DND-41 (cell line): ENCODE measurements around the gene ASIC3.
"Not testable (repeated sequence)": the region's sequence is repeated elsewhere in the genome, so short reads cannot be mapped to it uniquely, and the experiment has no call there.

Experiments
- ATAC-seq: fragments of 200-7000 bp; cut with Tn5 transposase; 3 replicates; pipeline ENCODE4 v1.9.1; 2021; ENCODE audit warnings: low read depth; ENCODE audit not compliant: insufficient read depth
- DNase-seq: peaks from one replicate; pipeline ENCODE4 v3.0.0-alpha.2; 2020
- H2AFZ ChIP-seq: 2 replicates; pipeline ENCODE4 v1.6.0; 2012; ENCODE audit warnings: low read depth, low read length
- H3K27ac ChIP-seq: 2 replicates; pipeline ENCODE4 v1.5.1; 2012; ENCODE audit warnings: low read length, inconsistent platforms
- H3K27me3 ChIP-seq: fragments of 200-600 bp; sonication (generic); 2 replicates; pipeline ENCODE4 v1.6.0; 2012; ENCODE audit warnings: low read length, mild to moderate bottlenecking, inconsistent platforms; ENCODE audit not compliant: insufficient read depth, poor library complexity
- H3K36me3 ChIP-seq: 2 replicates; pipeline ENCODE4 v1.5.1; 2012; ENCODE audit warnings: low read length, inconsistent platforms; ENCODE audit not compliant: insufficient read depth
- H3K4me1 ChIP-seq: 2 replicates; pipeline ENCODE4 v1.5.1; 2012; ENCODE audit warnings: mild to moderate bottlenecking, low read length; ENCODE audit not compliant: insufficient read depth
- H3K4me2 ChIP-seq: 2 replicates; pipeline ENCODE4 v1.6.0; 2012; ENCODE audit warnings: mild to moderate bottlenecking, moderate library complexity, low read length, inconsistent platforms; ENCODE audit not compliant: insufficient read depth
- H3K4me3 ChIP-seq, 2 experiments: fragments of 200-600 bp in 1 of 2; shearing (Covaris generic) in 1 of 2; 2 replicates each; pipeline ENCODE4 v1.5.1; 2012 to 2016; ENCODE audit warnings: inconsistent platforms in 2 of 2, low read length in 2 of 2, mild to moderate bottlenecking in 2 of 2, low read depth in 1 of 2, moderate library complexity in 1 of 2
- H3K79me2 ChIP-seq: 2 replicates; pipeline ENCODE4 v1.6.0; 2012; ENCODE audit warnings: low read length, inconsistent platforms; ENCODE audit not compliant: insufficient read depth
- H3K9ac ChIP-seq: 2 replicates; pipeline ENCODE4 v1.6.0; 2012; ENCODE audit warnings: low read depth, mild to moderate bottlenecking, inconsistent platforms, low read length, moderate library complexity
- H3K9me3 ChIP-seq: 2 replicates; pipeline ENCODE4 v1.5.1; 2012; ENCODE audit warnings: low read length, moderate library complexity, mild to moderate bottlenecking, inconsistent platforms; ENCODE audit not compliant: insufficient read depth, severe bottlenecking
- H4K20me1 ChIP-seq: 2 replicates; pipeline ENCODE4 v1.6.0; 2012; ENCODE audit warnings: low read length; ENCODE audit not compliant: insufficient read depth
- CTCF ChIP-seq: IDR thresholded peaks from 2 replicates; pipeline ENCODE4 v1.5.1; 2012; ENCODE audit warnings: borderline replicate concordance, low read length, moderate library complexity, mild to moderate bottlenecking; ENCODE audit not compliant: poor library complexity, severe bottlenecking; ENCODE audit errors: extremely low read depth
- EZH2 ChIP-seq: IDR thresholded peaks from 3 replicates; pipeline ENCODE4 v1.6.1; 2012; ENCODE audit warnings: borderline replicate concordance, low read depth, mild to moderate bottlenecking, moderate library complexity, low read length, inconsistent platforms; ENCODE audit not compliant: severe bottlenecking

The ASIC3 gene

DNA sequence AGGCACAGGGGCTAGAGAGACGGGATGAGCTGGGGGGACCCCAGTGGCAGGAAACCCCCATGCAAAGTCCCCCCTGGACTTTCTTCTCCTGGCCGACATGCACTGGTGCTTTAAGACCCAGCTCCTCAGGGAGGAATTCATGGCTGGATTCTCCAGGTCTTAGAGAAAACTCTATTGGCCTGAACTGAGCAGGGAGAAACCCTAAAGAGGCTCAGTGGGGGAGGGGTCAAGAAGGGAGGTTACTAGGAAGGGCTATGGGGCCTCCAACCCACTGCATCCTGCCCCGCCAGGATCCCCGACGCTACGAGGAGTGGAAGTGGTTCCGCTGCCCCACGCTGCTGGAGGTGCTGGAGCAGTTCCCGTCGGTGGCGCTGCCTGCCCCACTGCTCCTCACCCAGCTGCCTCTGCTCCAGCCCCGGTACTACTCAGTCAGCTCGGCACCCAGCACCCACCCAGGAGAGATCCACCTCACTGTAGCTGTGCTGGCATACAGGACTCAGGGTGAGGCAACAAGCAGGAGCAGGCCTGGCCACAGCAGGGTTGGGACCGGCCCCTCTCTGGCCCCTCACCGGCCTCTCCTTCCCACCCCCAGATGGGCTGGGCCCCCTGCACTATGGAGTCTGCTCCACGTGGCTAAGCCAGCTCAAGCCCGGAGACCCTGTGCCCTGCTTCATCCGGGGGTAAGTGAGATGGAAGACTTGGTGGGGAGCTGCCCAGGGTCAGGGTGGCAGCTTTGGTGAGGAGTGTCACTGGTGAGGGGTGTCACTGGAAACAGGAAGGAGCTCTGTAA lies 37.8 kb upstream of the ASIC3 start:
- TF ChIP-seq EZH2 (no peak), CTCF (no peak)
- ATAC-seq = no peak
- Histone ChIP-seq H3K36me3 (no peaks in the 10 kb centered on the region), H3K4me3 (no peak overlapping the region), H3K4me2 (no peak overlapping the region), H3K9me3 (no peaks in the 10 kb centered on the region), H3K27ac (no peak overlapping the region), H3K4me1 (peaks cover 25% of the 10 kb centered on the region), H2AFZ (no peak overlapping the region), H3K9ac (no peak overlapping the region), H3K79me2 (no peaks in the 10 kb centered on the region), H4K20me1 (no peaks in the 10 kb centered on the region), H3K27me3 (no peaks in the 10 kb centered on the region)
- DNase-seq = no peak

DNA sequence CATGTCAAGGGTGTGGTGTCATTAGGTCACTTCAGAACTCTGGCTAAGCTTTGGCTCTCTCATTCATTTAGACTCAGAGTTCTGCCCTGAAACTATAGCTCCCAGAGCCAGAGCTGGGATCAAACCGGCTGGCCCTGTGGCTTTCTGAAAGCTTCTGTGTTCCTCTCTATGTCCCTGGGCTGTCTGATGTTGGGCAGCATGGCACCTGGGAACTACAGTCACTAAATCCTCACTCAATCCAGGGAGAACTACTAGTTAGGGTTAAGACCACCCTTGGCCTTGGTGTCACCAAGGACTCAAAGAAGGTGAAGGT lies 37.3 kb upstream of the ASIC3 start:
- ATAC-seq = no peak
- H2AFZ ChIP-seq = no peak overlapping the region

GRCh38 chr7:151011616-151012015 lies 36.7 kb upstream of the ASIC3 start:
- not testable (repeated sequence) for H3K4me2 ChIP-seq, ATAC-seq

More for the DNA sequence above, 37.3 kb upstream of the ASIC3 start:
- Histone ChIP-seq H3K4me3 (no peak overlapping the region), H3K27me3 (no peaks in the 10 kb centered on the region), H3K79me2 (no peaks in the 10 kb centered on the region), H3K9ac (no peak overlapping the region), H3K4me2 (no peak overlapping the region), H3K4me1 (peaks cover 25% of the 10 kb centered on the region), H3K27ac (no peak overlapping the region), H4K20me1 (no peaks in the 10 kb centered on the region), H3K9me3 (no peaks in the 10 kb centered on the region), H3K36me3 (no peaks in the 10 kb centered on the region)
- TF ChIP-seq CTCF = no peak
- no peak for TF ChIP-seq EZH2
- DNase-seq = no peak

GRCh38 chr7:151012031-151012692 lies 36.2 kb upstream of the ASIC3 start:
- Histone ChIP-seq H2AFZ (no peak overlapping the region), H3K27me3 (no peaks in the 10 kb centered on the region), H3K4me3 (no peak overlapping the region), H3K36me3 (no peaks in the 10 kb centered on the region), H3K9me3 (no peaks in the 10 kb centered on the region), H3K4me1 (peaks cover 27% of the 10 kb centered on the region), H3K4me2 (no peak overlapping the region), H4K20me1 (no peaks in the 10 kb centered on the region), H3K79me2 (no peaks in the 10 kb centered on the region), H3K27ac (no peak overlapping the region), H3K9ac (no peak overlapping the region)
- DNase-seq (no peak), ATAC-seq (no peak)
- no peak for TF ChIP-seq CTCF

More at GRCh38 chr7:151011616-151012015, 36.7 kb upstream of the ASIC3 start:
- not testable (repeated sequence) for H4K20me1 ChIP-seq, DNase-seq, H3K9ac ChIP-seq, H3K79me2 ChIP-seq, H2AFZ ChIP-seq, H3K9me3 ChIP-seq, H3K36me3 ChIP-seq, H3K27me3 ChIP-seq, H3K4me3 ChIP-seq, H3K27ac ChIP-seq
- H3K4me1 ChIP-seq = peaks cover 25% of the 10 kb centered on the region
